H9 (cell line): ENCODE data around the gene MRPL37. TPM values are rescaled to one million over a fixed set of nuclear protein-coding genes. Genes with fewer than 3 reads are reported as not detected.
A peak's percentile ranks its signal among the peaks of the same experiment; 100 is the strongest.

Experiments
- DNase-seq: peaks from one replicate; pipeline ENCODE4 v3.0.0-alpha.2; 2017
- H2AFZ ChIP-seq: one replicate; pipeline ENCODE4 v1.6.1; 2013; ENCODE audit warnings: mild to moderate bottlenecking, low read length, control low read depth, moderate library complexity
- H2AK5ac ChIP-seq: 2 replicates; pipeline ENCODE4 v1.6.1; 2013; ENCODE audit warnings: low read length, control low read depth, mixed read lengths; ENCODE audit not compliant: insufficient read length
- H2BK120ac ChIP-seq: one replicate; pipeline ENCODE4 v1.6.1; 2013; ENCODE audit warnings: low read depth, mild to moderate bottlenecking, low read length, control low read depth, inconsistent platforms; ENCODE audit not compliant: poor library complexity, severe bottlenecking
- H2BK12ac ChIP-seq: 2 replicates; pipeline ENCODE4 v1.6.1; 2013; ENCODE audit warnings: low read length, control low read depth, mixed read lengths, low read depth; ENCODE audit not compliant: insufficient read length
- H2BK15ac ChIP-seq: 2 replicates; pipeline ENCODE4 v1.6.1; 2013; ENCODE audit warnings: low read depth, low read length, control low read depth
- H2BK20ac ChIP-seq: one replicate; pipeline ENCODE4 v1.6.1; 2013; ENCODE audit warnings: low read depth, mild to moderate bottlenecking, low read length, control low read depth, inconsistent platforms; ENCODE audit not compliant: poor library complexity, severe bottlenecking
- H2BK5ac ChIP-seq: 2 replicates; pipeline ENCODE4 v1.6.1; 2013; ENCODE audit warnings: low read length, control low read depth, mixed read lengths; ENCODE audit not compliant: insufficient read length
- H3K14ac ChIP-seq: 2 replicates; pipeline ENCODE4 v1.6.1; 2013; ENCODE audit warnings: low read length, control low read depth; ENCODE audit not compliant: insufficient read depth
- H3K18ac ChIP-seq: 2 replicates; pipeline ENCODE4 v1.6.1; 2013; ENCODE audit warnings: low read depth, mild to moderate bottlenecking, mixed read lengths, low read length, control low read depth; ENCODE audit not compliant: insufficient read length
- H3K23ac ChIP-seq: 2 replicates; pipeline ENCODE4 v1.6.1; 2013; ENCODE audit warnings: low read length, control low read depth, mixed read lengths, low read depth; ENCODE audit not compliant: insufficient read length
- H3K23me2 ChIP-seq: 2 replicates; pipeline ENCODE4 v1.6.1; 2013; ENCODE audit warnings: low read depth, mild to moderate bottlenecking, mixed read lengths, low read length, control low read depth; ENCODE audit not compliant: insufficient read length, poor library complexity, severe bottlenecking
- H3K27ac ChIP-seq: 2 replicates; pipeline ENCODE4 v1.5.1; 2013; ENCODE audit warnings: low read length, control low read depth, mixed read lengths, low read depth; ENCODE audit not compliant: insufficient read length
- H3K27me3 ChIP-seq: 2 replicates; pipeline ENCODE4 v1.6.1; 2013; ENCODE audit warnings: low read length, control low read depth, inconsistent platforms; ENCODE audit not compliant: insufficient read depth
- H3K4ac ChIP-seq: 2 replicates; pipeline ENCODE4 v1.6.1; 2013; ENCODE audit warnings: low read depth, mild to moderate bottlenecking, control low read depth, inconsistent platforms, low read length, moderate library complexity
- H3K4me1 ChIP-seq: 2 replicates; pipeline ENCODE4 v1.6.1; 2013; ENCODE audit warnings: low read length, control low read depth, inconsistent platforms; ENCODE audit not compliant: insufficient read depth
- H3K4me2 ChIP-seq: 2 replicates; pipeline ENCODE4 v1.6.1; 2013; ENCODE audit warnings: low read length, control low read depth, mixed read lengths; ENCODE audit not compliant: insufficient read length, insufficient read depth
- H3K56ac ChIP-seq: 2 replicates; pipeline ENCODE4 v1.6.1; 2013; ENCODE audit warnings: low read depth, mild to moderate bottlenecking, mixed read lengths, low read length, control low read depth; ENCODE audit not compliant: insufficient read length
- H3K79me1 ChIP-seq: 2 replicates; pipeline ENCODE4 v1.6.1; 2013; ENCODE audit warnings: low read depth, mild to moderate bottlenecking, moderate library complexity, low read length, control low read depth, inconsistent platforms; ENCODE audit not compliant: insufficient read depth, poor library complexity, severe bottlenecking
- H3K79me2 ChIP-seq: 2 replicates; pipeline ENCODE4 v1.6.1; 2013; ENCODE audit warnings: low read length, control low read depth, inconsistent platforms; ENCODE audit not compliant: insufficient read depth
- H3K9ac ChIP-seq: 2 replicates; pipeline ENCODE4 v1.6.1; 2013; ENCODE audit warnings: low read length, control low read depth, mixed read lengths; ENCODE audit not compliant: insufficient read length; ENCODE audit errors: extremely low read depth
- H3K9me3 ChIP-seq: one replicate; pipeline ENCODE4 v1.6.1; 2013; ENCODE audit warnings: low read depth, low read length, inconsistent platforms; ENCODE audit not compliant: control insufficient read depth
- H3T11ph ChIP-seq: one replicate; pipeline ENCODE4 v1.6.1; 2013; ENCODE audit warnings: mild to moderate bottlenecking, low read length, control low read depth, inconsistent platforms
- H4K20me1 ChIP-seq: one replicate; pipeline ENCODE4 v1.6.1; 2013; ENCODE audit not compliant: control insufficient read depth, insufficient read length, insufficient read depth
- H4K5ac ChIP-seq: 2 replicates; pipeline ENCODE4 v1.6.1; 2013; ENCODE audit warnings: low read depth, mild to moderate bottlenecking, mixed read lengths, low read length, control low read depth; ENCODE audit not compliant: insufficient read length
- H4K8ac ChIP-seq: replicated peaks from 2 replicates; pipeline ENCODE4 v1.6.1; 2013; ENCODE audit warnings: low read length, control low read depth, mixed read lengths, low read depth; ENCODE audit not compliant: insufficient read length
- H4K91ac ChIP-seq: 2 replicates; pipeline ENCODE4 v1.6.1; 2013; ENCODE audit warnings: low read depth, mild to moderate bottlenecking, moderate library complexity, mixed read lengths, low read length, control low read depth; ENCODE audit not compliant: insufficient read length
- H3K27ac Mint-ChIP-seq, 3 experiments: 2 replicates in 2 of 3; 3 replicates in 1 of 3; pipeline ENCODE4 v1.8.0; 2020 to 2021; ENCODE audit warnings: mixed read lengths in 3 of 3, mild to moderate bottlenecking in 1 of 3, moderate library complexity in 1 of 3
- H3K27me3 Mint-ChIP-seq: 2 replicates; pipeline ENCODE4 v1.8.0; 2021; ENCODE audit warnings: low read depth, mild to moderate bottlenecking, moderate library complexity, mixed read lengths
- H3K36me3 Mint-ChIP-seq, 3 experiments: 2 replicates in 2 of 3; 3 replicates in 1 of 3; pipeline ENCODE4 v1.8.0; 2020 to 2021; ENCODE audit warnings: low read depth in 3 of 3, mixed read lengths in 3 of 3; ENCODE audit not compliant: insufficient read depth in 1 of 3
- H3K4me1 Mint-ChIP-seq, 2 experiments: 2 replicates each; pipeline ENCODE4 v1.8.0; 2020; ENCODE audit warnings: mixed read lengths in 2 of 2
- H3K4me3 Mint-ChIP-seq, 2 experiments: 2 replicates in 1 of 2; 3 replicates in 1 of 2; pipeline ENCODE4 v1.8.0; 2020 to 2021; ENCODE audit warnings: mild to moderate bottlenecking in 2 of 2, mixed read lengths in 2 of 2, moderate library complexity in 1 of 2
- H3K9me3 Mint-ChIP-seq, 2 experiments: 2 replicates in 1 of 2; 3 replicates in 1 of 2; pipeline ENCODE4 v1.8.0; 2020; ENCODE audit warnings: mild to moderate bottlenecking in 2 of 2, mixed read lengths in 2 of 2, moderate library complexity in 1 of 2
- CTCF ChIP-seq: fragments of 200-600 bp; sonication (generic); conservative IDR thresholded peaks from 3 replicates; pipeline ENCODE4 v1.8.0; 2021; ENCODE audit warnings: antibody characterized with exemption, mild to moderate bottlenecking
- WGBS: extraction: QIAGEN DNeasy Blood & Tissue Kit; methylation state at CpG from one replicate; pipeline ENCODE4 v1.1.7; 2013; ENCODE audit warnings: missing lambda C conversion rate, low lambda C conversion rate, mixed read lengths; ENCODE audit not compliant: insufficient read length; ENCODE audit errors: extremely low coverage; 5-methylcytosine and 5-hydroxymethylcytosine counted together
- total RNA-seq: library from RNA; stranded (reverse); gene quantifications from 2 replicates; pipeline ENCODE4 v1.2.1, GENCODE V29; 2021

The MRPL37 gene
- total RNA-seq, 1 experiment from 2014 or later, result 123 TPM

GRCh38 chr1:54246116-54246721 lies 46.3 kb downstream of the MRPL37 start:
- Histone ChIP-seq H3T11ph (no peak overlapping the region), H4K91ac (no peak overlapping the region), H2BK15ac (no peak overlapping the region), H3K79me1 (no peaks in the 10 kb centered on the region), H3K23ac (no peak overlapping the region), H3K9ac (no peak overlapping the region), H3K27ac (no peak overlapping the region), H3K4me1 (no peaks in the 10 kb centered on the region), H2BK20ac (no peak overlapping the region), H2BK120ac (no peak overlapping the region), H4K20me1 (no peaks in the 10 kb centered on the region), H2AFZ (no peak overlapping the region), H3K14ac (no peak overlapping the region), H3K4me2 (no peak overlapping the region), H4K8ac (no peak overlapping the region), H3K27me3 (no peaks in the 10 kb centered on the region), H3K79me2 (no peaks in the 10 kb centered on the region), H3K4ac (no peak overlapping the region), H2AK5ac (no peak overlapping the region), H3K56ac (no peak overlapping the region), H2BK5ac (no peak overlapping the region), H3K18ac (no peak overlapping the region), H3K9me3 (no peaks in the 10 kb centered on the region), H3K23me2 (no peaks in the 10 kb centered on the region), H2BK12ac (no peak overlapping the region), H4K5ac (no peak overlapping the region)
- peaks cover 18 to 42% (median 35%) of the 10 kb centered on the region in 3 experiments for H3K36me3 Mint-ChIP-seq
- H3K4me1 Mint-ChIP-seq, result peaks cover 5% of the 10 kb centered on the region in 2 experiments; a peak in 2 of 4 replicates
- no peaks in the 10 kb centered on the region for H3K27me3 Mint-ChIP-seq
- H3K4me3 Mint-ChIP-seq, result no peak overlapping the region
- H3K27ac Mint-ChIP-seq, result peak overlapping the region; percentile 61 to 65 (median 64); a peak in 4 of 7 replicates
- no peaks in the 10 kb centered on the region for H3K9me3 Mint-ChIP-seq
- no peak for DNase-seq
- TF ChIP-seq CTCF, result no peak
- WGBS, result no CpG with 5 or more reads among the region's 10 CpGs
